Esophagus squamous epithelium (tissue), 5 donors: ENCODE results near the gene LPIN3. TPM values are rescaled to one million over a fixed set of nuclear protein-coding genes. Genes with fewer than 3 reads are reported as not detected.

Experiments
- DNase-seq: peaks from one replicate; lab custom pipeline; 2025; lab: John Stamatoyannopoulos, UW
- H3K27ac ChIP-seq, 4 donors: fragments of 200-600 bp; sonication (generic); one replicate each; pipeline ENCODE4 v1.5.1; 2016 to 2019; ENCODE audit warnings: mild to moderate bottlenecking in 1 of 4
- H3K27me3 ChIP-seq, 4 donors: fragments of 200-600 bp; sonication (generic); 1 replicate in 3 of 4; 2 replicates in 1 of 4; pipeline versions ENCODE4 v1.5.1 to v1.6.0; 2017 to 2021; ENCODE audit warnings: antibody characterized with exemption in 1 of 4
- H3K36me3 ChIP-seq, 3 donors: fragments of 200-600 bp; sonication (generic); one replicate each; pipeline ENCODE4 v1.5.1; 2016 to 2019
- H3K4me1 ChIP-seq, 3 donors: fragments of 200-600 bp; sonication (generic); one replicate each; pipeline ENCODE4 v1.5.1; 2017 to 2019
- H3K4me3 ChIP-seq, 4 donors: fragments of 200-600 bp; sonication (generic); 1 replicate in 3 of 4; 2 replicates in 1 of 4; pipeline ENCODE4 v1.5.1; 2016 to 2019; ENCODE audit warnings: mild to moderate bottlenecking in 2 of 4, moderate library complexity in 1 of 4
- H3K9me3 ChIP-seq, 3 donors: fragments of 200-600 bp; sonication (generic); one replicate each; pipeline ENCODE4 v1.5.1; 2016 to 2019
- CTCF ChIP-seq, 6 experiments: fragments of 450-650 bp in 4 of 6; fragments of 200-600 bp in 2 of 6; sonication (generic) in 2 of 6; IDR thresholded peaks; one replicate each; pipeline ENCODE4 v1.5.1; 2016 to 2019; ENCODE audit warnings: antibody characterized with exemption in 6 of 6, mild to moderate bottlenecking in 4 of 6, moderate library complexity in 4 of 6
- POLR2A ChIP-seq, 4 donors: fragments of 450-650 bp; IDR thresholded peaks; one replicate each; pipeline ENCODE4 v1.6.1; 2017; ENCODE audit warnings: antibody characterized with exemption in 4 of 4, mild to moderate bottlenecking in 4 of 4, moderate library complexity in 3 of 4
- WGBS, 2 donors: methylation state at CpG; one replicate each; pipeline ENCODE4 v1.1.5; 2018; 5-methylcytosine and 5-hydroxymethylcytosine counted together
- intact Hi-C: fragments of 100-400 bp; cut with DNase I; formaldehyde crosslinking; loops from one replicate; pipeline ENCODE4 v1.15.0; 2022
- total RNA-seq, 4 donors: library from RNA; depleted of rRNA; stranded (reverse); fragments of >200 nt; gene quantifications; one replicate each; pipeline ENCODE4 v1.1.0, GENCODE V29; 2016
- donor health status: DM: yes; HTN: yes; CAD: no.

Gene LPIN3
- total RNA-seq, 4 donors from 2014 or later = 15.4 to 38.6 (median 32.9) TPM

GRCh38 chr20:41408156-41408794 is 67.7 kb downstream of the LPIN3 start:
- H3K27me3 ChIP-seq = no peaks in the 10 kb centered on the region
- H3K27ac ChIP-seq = no peak overlapping the region
- peaks cover 4 to 67% (median 19%) of the 10 kb centered on the region in 3 donors for H3K4me1 ChIP-seq
- TF ChIP-seq CTCF (IDR thresholded peaks at IDR 0.05) (no peak), POLR2A (IDR thresholded peaks at IDR 0.05) (no peak)
- 54 to 56% methylated on average over 5 of the region's 5 CpGs for WGBS, 2 donors
- peaks cover 5 to 99% (median 14%) of the 10 kb centered on the region in 3 donors for H3K36me3 ChIP-seq
- intact Hi-C loops = loop anchor here (10.0 kb wide), 1 partner anchor 233 kb away; no protein-coding TSS in a partner anchor
- no peaks in the 10 kb centered on the region for H3K9me3 ChIP-seq
- DNase-seq = no peak
- H3K4me3 ChIP-seq = no peak overlapping the region

- WGBS, 2 donors = 50 to 82% methylated on average over 7 to 9 of the region's 9 CpGs
- Histone ChIP-seq H3K27ac (no peak overlapping the region), H3K9me3 (no peaks in the 10 kb centered on the region), H3K36me3 (peaks cover 5 to 99% (median 15%) of the 10 kb centered on the region in 3 donors), H3K27me3 (no peaks in the 10 kb centered on the region), H3K4me3 (no peak overlapping the region), H3K4me1 (peaks cover 4 to 74% (median 19%) of the 10 kb centered on the region in 3 donors)
- no peak for TF ChIP-seq POLR2A (IDR thresholded peaks at IDR 0.05)
- TF ChIP-seq CTCF (IDR thresholded peaks at IDR 0.05) = no peak
- intact Hi-C loops = loop anchor here (10.0 kb wide), 1 partner anchor 234 kb away; no protein-coding TSS in a partner anchor
- DNase-seq = no peak
Measured at GRCh38 chr20:41408986-41409385, 68.4 kb downstream of the LPIN3 start.

Other genes with a start within 250 kb of the LPIN3 start
- gene PLCG1, start 203.3 kb upstream of the LPIN3 start, total RNA-seq = 10 to 100 TPM; 30.4 to 84.7 (median 47.8) TPM
- gene ZHX3, start 23.1 kb upstream of the LPIN3 start, total RNA-seq = 10 to 100 TPM; 13.6 to 30.3 (median 15.5) TPM
- gene EMILIN3, start 26.0 kb downstream of the LPIN3 start, total RNA-seq = under 1 TPM in 3 of 4 donors, not detected in 1; 0.13 to 0.76 (median 0.44) TPM